NT2/D1 (cell line): Measurements from ENCODE around the gene TCP11.

Experiments
- SUZ12 ChIP-seq: IDR thresholded peaks from 2 replicates; pipeline ENCODE4 v1.6.1; 2011; ENCODE audit not compliant: insufficient read length, insufficient read depth; ENCODE audit errors: extremely low read depth
- YY1 ChIP-seq: IDR thresholded peaks from 2 replicates; pipeline ENCODE4 v1.6.1; 2011; ENCODE audit not compliant: insufficient read length, insufficient read depth
- ZNF274 ChIP-seq: IDR thresholded peaks from 2 replicates; pipeline ENCODE4 v1.6.1; 2011; ENCODE audit warnings: mild to moderate bottlenecking, low read depth, low read length

- TF ChIP-seq SUZ12 (no peak), YY1 (no peak), ZNF274 (no peak)
These were observed 4.6 kb upstream of the TCP11 start for GRCh38 chr6:35145757-35146156.
